ENCODE results near the gene VIT. TPM values are rescaled to one million over a fixed set of nuclear protein-coding genes. Genes with fewer than 3 reads are reported as not detected.

VIT gene
- total RNA-seq, 1 donor from 2014 or later, result not detected

DNA sequence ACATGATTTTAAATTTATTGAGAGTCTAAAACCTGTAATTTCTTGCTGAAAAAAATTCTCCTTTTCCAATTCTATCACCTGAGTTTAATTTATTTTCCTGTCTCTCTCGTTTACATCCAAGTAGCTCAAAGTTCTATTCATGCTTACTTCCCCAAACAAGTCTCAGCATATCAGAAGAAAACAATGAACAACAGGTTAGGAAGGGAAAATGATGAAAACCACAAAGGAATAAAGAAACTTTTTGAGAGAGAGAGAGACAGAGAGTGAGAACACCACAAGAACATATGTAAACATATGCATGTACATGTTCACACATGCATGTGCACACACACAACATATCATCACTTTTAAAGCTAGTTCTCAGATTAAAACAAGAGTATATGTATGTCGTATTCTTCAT is 157.7 kb downstream of the VIT start:
- DNase-seq (ENCODE audit: extremely low read depth, low read depth, low spot score), result no peak

DNA sequence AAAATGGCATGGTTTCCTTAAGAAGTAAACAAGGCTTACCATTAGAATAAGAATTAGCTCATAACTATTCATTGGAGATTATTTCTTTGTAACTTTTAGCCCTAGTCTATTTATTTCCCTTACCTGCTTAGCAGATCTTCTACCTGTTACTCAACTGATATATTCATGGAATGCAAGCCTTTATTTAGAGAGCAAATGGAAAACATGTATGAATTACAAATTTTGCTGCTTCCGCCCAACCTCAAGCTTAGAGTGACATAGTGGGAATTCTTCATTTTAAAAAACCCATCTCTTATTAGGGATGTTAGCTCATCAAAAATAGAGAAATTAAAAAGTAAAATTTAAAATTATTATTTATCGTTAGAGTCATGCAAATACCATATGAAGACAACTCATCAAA is 158.9 kb downstream of the VIT start:
- DNase-seq (ENCODE audit: extremely low read depth, low read depth, low spot score), result no peak

DNA sequence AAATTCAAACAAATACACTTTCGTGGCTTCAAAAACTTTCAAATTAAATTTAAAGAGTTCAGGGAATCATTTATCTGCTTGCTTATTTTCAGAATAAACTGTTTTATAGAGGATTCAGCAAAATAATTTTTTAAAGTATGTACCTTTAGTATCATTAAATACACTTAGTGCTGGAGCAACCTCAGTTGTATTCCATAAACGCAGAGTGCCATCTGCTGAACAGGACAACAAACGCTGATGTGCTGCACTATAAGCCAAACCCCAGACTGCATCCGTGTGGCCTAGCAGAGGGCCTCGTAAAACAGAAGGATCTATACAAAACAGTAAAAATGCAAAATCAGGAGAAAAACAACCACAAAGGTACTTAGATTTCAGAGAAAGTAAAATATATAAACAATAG is 161.2 kb downstream of the VIT start:
- DNase-seq (ENCODE audit: extremely low read depth, low read depth, low spot score), result no peak

DNA sequence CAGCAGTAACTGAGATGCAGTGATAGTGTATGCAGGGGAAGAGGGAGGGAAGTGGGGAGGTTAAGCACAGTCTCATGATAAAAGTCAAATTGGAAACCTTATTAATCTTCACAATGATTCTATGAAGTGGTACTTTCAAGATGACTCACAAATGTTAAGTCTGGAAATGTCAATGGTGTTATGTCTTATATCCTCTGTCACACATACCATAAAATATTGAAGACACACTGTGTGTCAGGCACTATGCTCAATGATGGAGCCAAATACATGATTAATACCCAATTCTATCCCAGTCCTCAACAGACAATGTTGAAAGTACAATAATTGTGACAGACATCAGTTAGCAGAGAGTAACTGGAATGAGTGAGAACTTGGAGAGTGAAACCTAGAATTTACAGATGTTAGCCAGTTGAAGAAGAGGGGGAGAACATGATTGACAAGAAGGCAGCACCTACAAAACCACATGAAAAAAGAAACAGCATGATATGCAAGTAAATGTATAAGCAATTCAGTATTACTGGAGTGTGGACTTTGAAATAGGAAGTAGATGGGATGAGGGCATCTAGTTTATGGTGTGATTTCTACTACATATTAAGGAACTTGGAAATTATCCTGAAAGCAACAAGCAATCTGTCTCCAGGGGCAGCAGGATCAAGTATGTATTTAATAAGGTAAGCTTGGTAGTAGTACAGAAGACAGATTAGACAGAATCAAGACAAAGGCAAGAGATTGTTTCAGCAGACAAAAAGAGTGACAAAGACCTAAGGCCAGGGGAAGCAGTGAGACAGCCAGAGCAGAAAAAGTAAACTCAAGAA is 162.3 kb downstream of the VIT start:
- no peak for DNase-seq (ENCODE audit: extremely low read depth, low read depth, low spot score)

DNA sequence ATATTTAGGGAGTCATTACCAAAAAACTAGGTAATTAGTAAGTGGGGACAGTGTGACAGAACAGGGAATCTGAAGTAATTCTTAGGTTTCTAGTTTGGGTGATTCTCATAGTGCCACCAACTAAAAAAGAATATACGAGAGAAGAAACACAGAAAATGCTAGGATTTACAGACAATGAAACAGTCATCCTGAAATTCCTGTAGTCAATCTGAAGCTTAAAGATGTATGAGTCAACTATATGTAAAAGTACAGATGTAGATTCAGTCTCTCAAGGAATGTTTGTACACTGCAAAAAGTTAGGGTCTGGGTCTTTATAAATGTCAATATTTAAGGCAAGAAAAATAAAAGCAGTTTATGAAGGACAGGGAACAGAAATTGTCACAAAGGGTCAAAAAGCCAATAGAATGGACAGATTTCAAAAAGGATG is 162.9 kb downstream of the VIT start:
- DNase-seq (ENCODE audit: extremely low read depth, low read depth, low spot score), result no peak

DNA sequence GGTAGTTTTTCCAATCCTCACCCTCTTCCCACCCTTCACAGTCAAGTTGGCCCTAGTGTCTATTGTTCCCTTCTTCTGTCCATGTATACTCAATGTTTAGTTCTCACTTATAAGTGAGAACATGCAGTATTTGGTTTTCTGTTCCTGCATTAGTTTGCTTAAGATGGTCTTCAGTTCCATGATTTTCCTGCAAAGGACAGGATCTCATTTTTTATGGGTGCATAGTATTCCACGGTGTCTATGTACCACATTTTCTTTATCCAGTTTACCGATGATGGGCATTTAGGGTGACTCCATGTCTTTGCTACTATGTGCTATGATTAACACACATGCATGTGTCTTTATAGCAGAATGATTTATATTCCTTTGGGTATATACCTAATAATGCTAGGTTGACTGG is 165.4 kb downstream of the VIT start:
- no peak for DNase-seq (ENCODE audit: extremely low read depth, low read depth, low spot score)

Other genes starting within 250 kb of the VIT start
- gene FEZ2, start 98.5 kb upstream of the VIT start, total RNA-seq, result 78.5 and 86.8 TPM in 2 replicates